HG03139 (cell line): Measurements from ENCODE around the gene MAD1L1.

Source experiments
- ATAC-seq: cut with Tn5 transposase; IDR thresholded peaks from one replicate; pipeline ENCODE4 v1.9.1; 2021; ENCODE audit not compliant: unreplicated experiment

The MAD1L1 gene

GRCh38 chr7:2033586-2034135 lies 199.1 kb downstream of the MAD1L1 start:
- ATAC-seq, result no peak

- no peak for ATAC-seq
Observed at GRCh38 chr7:2032876-2033407, 199.8 kb downstream of the MAD1L1 start.

- no peak for ATAC-seq
Observed at GRCh38 chr7:2032030-2032875, 200.5 kb downstream of the MAD1L1 start.

GRCh38 chr7:2031451-2031845 lies 201.3 kb downstream of the MAD1L1 start:
- no peak for ATAC-seq

- no peak for ATAC-seq
Observed at GRCh38 chr7:2030475-2031450, 202.0 kb downstream of the MAD1L1 start.

GRCh38 chr7:2029936-2030335 lies 202.8 kb downstream of the MAD1L1 start:
- no peak for ATAC-seq

GRCh38 chr7:2029211-2029905 lies 203.4 kb downstream of the MAD1L1 start:
- ATAC-seq, result no peak

GRCh38 chr7:2028733-2029132 lies 204.0 kb downstream of the MAD1L1 start:
- ATAC-seq, result no peak

GRCh38 chr7:2025188-2025587 lies 207.6 kb downstream of the MAD1L1 start:
- ATAC-seq, result no peak

GRCh38 chr7:2024567-2024918 lies 208.2 kb downstream of the MAD1L1 start:
- no peak for ATAC-seq

GRCh38 chr7:2023877-2024566 lies 208.7 kb downstream of the MAD1L1 start:
- ATAC-seq, result no peak

GRCh38 chr7:2022737-2023250 lies 210.0 kb downstream of the MAD1L1 start:
- no peak for ATAC-seq

- no peak for ATAC-seq
Observed at GRCh38 chr7:2022021-2022409, 210.7 kb downstream of the MAD1L1 start.

- ATAC-seq, result no peak
Observed at GRCh38 chr7:2019711-2020511, 212.8 kb downstream of the MAD1L1 start.

- ATAC-seq, result no peak
Observed at GRCh38 chr7:2019461-2019710, 213.4 kb downstream of the MAD1L1 start.

GRCh38 chr7:2018569-2019460 lies 213.9 kb downstream of the MAD1L1 start:
- no peak for ATAC-seq

GRCh38 chr7:2017914-2018568 lies 214.7 kb downstream of the MAD1L1 start:
- no peak for ATAC-seq

GRCh38 chr7:2017481-2017891 lies 215.3 kb downstream of the MAD1L1 start:
- ATAC-seq, result no peak
